Subcutaneous preadipocyte (primary cell): Measurements from ENCODE around the gene PHF3. TPM values are rescaled to one million over a fixed set of nuclear protein-coding genes. Genes with fewer than 3 reads are reported as not detected.

Experiments used
- small RNA-seq: library from RNA; depleted of rRNA; stranded (forward); fragments of <200 nt; gene quantifications from one replicate; pipeline ENCODE3, GENCODE V24; 2012
- total RNA-seq: library from RNA; depleted of rRNA; stranded (reverse); fragments of >200 nt; gene quantifications from 2 replicates; pipeline ENCODE4 v1.2.3, GENCODE V29; 2012

The PHF3 gene
- 47.8 and 66.3 TPM in 2 replicates for total RNA-seq

GRCh38 chr6:63635588-63636517, at the start of gene PHF3:
PHF3 (plus strand) TSS chr6:63635802; CDS start chr6:63646552, 10,750 bp downstream.

Small RNAs within 50 kb of the gene (small RNA-seq; reads per million reads assigned to genes)
- not detected for gene AL513043.1

Other genes with a start within 250 kb of the PHF3 start
- gene PTP4A1, start 63.3 kb upstream of the PHF3 start, total RNA-seq: 27.9 and 35.6 TPM in 2 replicates